Measurements from ENCODE around the gene RBM26. TPM values are rescaled to one million over a fixed set of nuclear protein-coding genes. Genes with fewer than 3 reads are reported as not detected.

RBM26 gene
- total and polyA plus RNA-seq, 2 donors (not counting 1 experiment from before 2014, with no cell fraction given) = 19.9 to 20.3 TPM

DNA sequence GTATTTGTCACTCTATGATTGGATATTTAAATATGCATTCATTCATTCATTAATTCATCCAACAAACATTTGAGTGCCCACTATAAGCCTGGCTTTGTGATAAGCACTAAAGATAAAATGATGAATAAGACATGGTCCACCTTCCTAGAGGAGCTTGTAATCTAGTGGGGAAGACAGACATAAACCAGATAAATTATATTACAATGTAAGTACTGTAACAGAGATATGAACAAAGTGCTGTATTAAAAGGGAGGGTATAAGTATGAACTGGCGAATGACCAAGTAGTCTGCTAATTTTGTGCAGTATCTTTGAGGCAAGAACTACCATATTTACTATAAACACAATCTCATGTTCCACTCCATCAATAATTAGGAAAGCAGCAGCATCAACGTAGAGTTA lies 88.2 kb downstream of the RBM26 start:
- Histone ChIP-seq H3K4me3 (replicated peaks in 1 of 4; ENCODE audit: control extremely low read depth in 1 of 4, insufficient read depth in 1 of 4, low read depth in 3 of 4, low read length in 4 of 4) (no peak overlapping the region), H3K27me3 (ENCODE audit: control insufficient read depth, insufficient read depth, low read length) (no peaks in the 10 kb centered on the region), H3K79me2 (ENCODE audit: control insufficient read depth, insufficient read depth, low read length) (no peaks in the 10 kb centered on the region), H3K4me2 (ENCODE audit: extremely low read depth, insufficient read depth, low read length) (no peak overlapping the region), H3K9ac (ENCODE audit: insufficient read depth, low read length) (no peak overlapping the region), H3K9me3 (ENCODE audit: control insufficient read depth, insufficient read depth, low read depth, low read length) (no peaks in the 10 kb centered on the region), H2AFZ (ENCODE audit: low read length) (no peak overlapping the region), H3K36me3 (ENCODE audit: control insufficient read depth, insufficient read depth, low read length) (no peaks in the 10 kb centered on the region), H3K4me1 (ENCODE audit: control insufficient read depth, extremely low read depth, insufficient read depth, low read length) (no peaks in the 10 kb centered on the region), H3K27ac (ENCODE audit: insufficient read depth, low read length) (no peak overlapping the region), H4K20me1 (ENCODE audit: control insufficient read depth, extremely low read depth, insufficient read depth, low read length) (no peaks in the 10 kb centered on the region)
- TF ChIP-seq EZH2 (IDR thresholded peaks at IDR 0.05; ENCODE audit: low read length, missing control alignments) = no peak
- TF ChIP-seq, protein P1, sequence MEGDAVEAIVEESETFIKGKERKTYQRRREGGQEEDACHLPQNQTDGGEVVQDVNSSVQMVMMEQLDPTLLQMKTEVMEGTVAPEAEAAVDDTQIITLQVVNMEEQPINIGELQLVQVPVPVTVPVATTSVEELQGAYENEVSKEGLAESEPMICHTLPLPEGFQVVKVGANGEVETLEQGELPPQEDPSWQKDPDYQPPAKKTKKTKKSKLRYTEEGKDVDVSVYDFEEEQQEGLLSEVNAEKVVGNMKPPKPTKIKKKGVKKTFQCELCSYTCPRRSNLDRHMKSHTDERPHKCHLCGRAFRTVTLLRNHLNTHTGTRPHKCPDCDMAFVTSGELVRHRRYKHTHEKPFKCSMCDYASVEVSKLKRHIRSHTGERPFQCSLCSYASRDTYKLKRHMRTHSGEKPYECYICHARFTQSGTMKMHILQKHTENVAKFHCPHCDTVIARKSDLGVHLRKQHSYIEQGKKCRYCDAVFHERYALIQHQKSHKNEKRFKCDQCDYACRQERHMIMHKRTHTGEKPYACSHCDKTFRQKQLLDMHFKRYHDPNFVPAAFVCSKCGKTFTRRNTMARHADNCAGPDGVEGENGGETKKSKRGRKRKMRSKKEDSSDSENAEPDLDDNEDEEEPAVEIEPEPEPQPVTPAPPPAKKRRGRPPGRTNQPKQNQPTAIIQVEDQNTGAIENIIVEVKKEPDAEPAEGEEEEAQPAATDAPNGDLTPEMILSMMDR (conservative IDR thresholded peaks at IDR 0.05 in 1 of 2, IDR thresholded peaks at IDR 0.05 in 1 of 2; ENCODE audit: low read depth in 1 of 2, low read length in 2 of 2) = no peak
- no peak for DNase-seq (ENCODE audit: low read depth in 2 of 2)

- no peaks in the 10 kb centered on the region for H3K27me3 ChIP-seq (ENCODE audit: control insufficient read depth, insufficient read depth, low read length)
- peaks cover 4% of the 10 kb centered on the region for H3K4me1 ChIP-seq (ENCODE audit: control insufficient read depth, extremely low read depth, insufficient read depth, low read length)
- H3K36me3 ChIP-seq (ENCODE audit: control insufficient read depth, insufficient read depth, low read length) = no peaks in the 10 kb centered on the region
- DNase-seq (ENCODE audit: low read depth in 2 of 2) = no peak
- H3K9ac ChIP-seq (ENCODE audit: insufficient read depth, low read length) = no peak overlapping the region
- H3K4me2 ChIP-seq (ENCODE audit: extremely low read depth, insufficient read depth, low read length) = no peak overlapping the region
- no peak overlapping the region for H2AFZ ChIP-seq (ENCODE audit: low read length)
- no peaks in the 10 kb centered on the region for H3K9me3 ChIP-seq (ENCODE audit: control insufficient read depth, insufficient read depth, low read depth, low read length)
- H3K4me3 ChIP-seq (replicated peaks in 1 of 4; ENCODE audit: control extremely low read depth in 1 of 4, insufficient read depth in 1 of 4, low read depth in 3 of 4, low read length in 4 of 4) = no peak overlapping the region
- H4K20me1 ChIP-seq (ENCODE audit: control insufficient read depth, extremely low read depth, insufficient read depth, low read length) = no peaks in the 10 kb centered on the region
- no peaks in the 10 kb centered on the region for H3K79me2 ChIP-seq (ENCODE audit: control insufficient read depth, insufficient read depth, low read length)
- TF ChIP-seq, protein P1 (conservative IDR thresholded peaks at IDR 0.05 in 1 of 2, IDR thresholded peaks at IDR 0.05 in 1 of 2; ENCODE audit: low read depth in 1 of 2, low read length in 2 of 2) = no peak
- TF ChIP-seq EZH2 (IDR thresholded peaks at IDR 0.05; ENCODE audit: low read length, missing control alignments) = no peak
- no peak overlapping the region for H3K27ac ChIP-seq (ENCODE audit: insufficient read depth, low read length)
Measured at GRCh38 chr13:79314652-79315051, 91.4 kb downstream of the RBM26 start.

DNA sequence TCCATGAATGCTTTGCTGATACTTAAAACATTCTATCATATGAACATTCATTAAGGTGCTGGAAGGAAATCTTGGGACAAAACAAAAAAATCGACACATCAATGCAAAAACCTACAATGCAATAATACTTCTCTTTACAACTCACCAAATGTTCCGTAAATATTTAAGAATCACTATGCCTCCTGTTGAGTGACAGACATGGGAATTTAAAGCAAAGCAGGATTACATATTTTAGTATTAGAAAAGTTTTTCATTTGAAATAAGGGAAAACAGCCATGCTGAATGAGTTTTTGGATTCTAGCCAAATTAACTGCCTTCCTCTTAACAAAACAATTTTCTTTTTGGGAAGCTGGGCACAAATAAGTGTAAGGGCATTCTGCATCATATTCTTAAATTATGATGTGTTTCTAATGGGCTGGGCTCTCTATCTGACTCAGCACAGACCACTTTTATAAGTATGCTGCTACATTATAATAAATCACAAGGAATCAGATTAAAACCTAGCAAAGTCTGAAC lies 93.7 kb downstream of the RBM26 start:
- no peak overlapping the region for H3K27ac ChIP-seq (ENCODE audit: insufficient read depth, low read length)
- TF ChIP-seq EZH2 (IDR thresholded peaks at IDR 0.05; ENCODE audit: low read length, missing control alignments) = no peak
- TF ChIP-seq, protein P1 (conservative IDR thresholded peaks at IDR 0.05 in 1 of 2, IDR thresholded peaks at IDR 0.05 in 1 of 2; ENCODE audit: low read depth in 1 of 2, low read length in 2 of 2) = no peak
- H2AFZ ChIP-seq (ENCODE audit: low read length) = no peak overlapping the region
- H3K4me2 ChIP-seq (ENCODE audit: extremely low read depth, insufficient read depth, low read length) = no peak overlapping the region
- no peaks in the 10 kb centered on the region for H4K20me1 ChIP-seq (ENCODE audit: control insufficient read depth, extremely low read depth, insufficient read depth, low read length)
- H3K36me3 ChIP-seq (ENCODE audit: control insufficient read depth, insufficient read depth, low read length) = no peaks in the 10 kb centered on the region
- peak in 1 of 2 donors; percentile 21 for DNase-seq (ENCODE audit: low read depth in 2 of 2)
- H3K4me1 ChIP-seq (ENCODE audit: control insufficient read depth, extremely low read depth, insufficient read depth, low read length) = peaks cover 8% of the 10 kb centered on the region
- H3K9ac ChIP-seq (ENCODE audit: insufficient read depth, low read length) = no peak overlapping the region
- no peak overlapping the region for H3K4me3 ChIP-seq (replicated peaks in 1 of 4; ENCODE audit: control extremely low read depth in 1 of 4, insufficient read depth in 1 of 4, low read depth in 3 of 4, low read length in 4 of 4)
- no peaks in the 10 kb centered on the region for H3K27me3 ChIP-seq (ENCODE audit: control insufficient read depth, insufficient read depth, low read length)
- H3K9me3 ChIP-seq (ENCODE audit: control insufficient read depth, insufficient read depth, low read depth, low read length) = no peaks in the 10 kb centered on the region
- H3K79me2 ChIP-seq (ENCODE audit: control insufficient read depth, insufficient read depth, low read length) = no peaks in the 10 kb centered on the region

Data from fibroblast of lung (primary cell).